ENCODE results near the gene C14orf119. TPM values are rescaled to one million over a fixed set of nuclear protein-coding genes. Genes with fewer than 3 reads are reported as not detected.

Gene C14orf119
- total RNA-seq, 2 experiments from 2014 or later: 46.0 to 47.0 TPM

DNA sequence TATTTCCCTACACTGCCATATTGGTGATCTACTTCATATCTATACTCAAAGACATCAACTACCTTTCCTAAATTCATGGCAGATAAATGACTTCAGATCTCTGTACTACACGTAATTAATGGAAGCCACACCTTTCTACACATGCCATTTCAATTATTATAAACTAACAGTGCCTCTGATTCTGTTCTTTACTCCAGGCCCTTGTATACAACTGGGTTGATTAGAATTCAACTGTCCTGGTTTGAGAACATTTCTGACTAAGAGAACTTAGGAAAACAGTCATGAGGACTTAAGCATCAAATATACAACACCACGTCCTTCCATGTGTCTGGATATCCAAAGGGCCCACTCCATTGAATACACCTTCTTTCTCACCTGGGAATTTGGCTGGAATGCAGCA, 2.2 kb upstream of the C14orf119 start:
- peaks cover 52% of the 10 kb centered on the region for H3K36me3 Mint-ChIP-seq (ENCODE audit: low read depth)
- H3K27me3 Mint-ChIP-seq (ENCODE audit: low read depth): no peaks in the 10 kb centered on the region
- no peak for DNase-seq
- ATAC-seq: no peak
- H3K27ac Mint-ChIP-seq: no peak overlapping the region
- no peaks in the 10 kb centered on the region for H3K9me3 Mint-ChIP-seq (ENCODE audit: insufficient read depth)
- CTCF ChIA-PET: interaction anchor here (1.2 to 8.6 kb wide), 6 partner anchors 16 to 164 kb away, joined by 3 to 85 read pairs (median 9); partner anchors contain the start of gene PRMT5
- H3K4me1 Mint-ChIP-seq (ENCODE audit: low read depth): peaks cover 30% of the 10 kb centered on the region
- POLR2A ChIA-PET: no interaction called here
- no peak overlapping the region for H3K4me3 Mint-ChIP-seq

DNA sequence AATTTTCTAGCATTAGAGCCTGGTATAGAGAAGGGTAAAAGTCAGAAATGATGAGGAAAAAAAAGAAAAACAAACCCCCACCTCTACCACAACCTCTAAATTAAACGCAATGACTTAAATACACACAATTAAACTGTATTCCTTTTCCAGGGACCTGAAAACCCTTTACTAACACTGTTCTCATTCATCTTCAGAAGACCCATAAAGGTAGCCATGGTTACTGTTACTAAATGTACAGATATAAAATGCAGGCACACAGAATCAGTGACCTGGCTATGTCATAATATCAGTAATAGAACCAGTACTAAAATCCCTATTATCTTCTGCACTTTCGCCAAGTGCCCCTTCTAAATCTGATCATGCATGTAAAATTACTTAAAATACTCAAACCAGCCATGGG, 1.8 kb upstream of the C14orf119 start:
- Mint-ChIP-seq H3K4me3 (no peak overlapping the region), H3K9me3 (ENCODE audit: insufficient read depth) (no peaks in the 10 kb centered on the region), H3K4me1 (ENCODE audit: low read depth) (peaks cover 30% of the 10 kb centered on the region), H3K27ac (no peak overlapping the region), H3K36me3 (ENCODE audit: low read depth) (peaks cover 53% of the 10 kb centered on the region), H3K27me3 (ENCODE audit: low read depth) (no peaks in the 10 kb centered on the region)
- CTCF ChIA-PET: interaction anchor here (2.2 to 5.2 kb wide), 7 partner anchors 15 to 164 kb away, joined by 11 to 96 read pairs (median 26); partner anchors contain the start of genes CDH24, CEBPE and PRMT5
- DNase-seq (no peak), ATAC-seq (no peak)
- POLR2A ChIA-PET: interaction anchor here (0.8 to 3.0 kb wide), 7 partner anchors 16 to 1068 kb away, joined by 3 to 28 read pairs (median 16); partner anchors contain the start of genes CEBPE, IRF9 and PABPN1

DNA sequence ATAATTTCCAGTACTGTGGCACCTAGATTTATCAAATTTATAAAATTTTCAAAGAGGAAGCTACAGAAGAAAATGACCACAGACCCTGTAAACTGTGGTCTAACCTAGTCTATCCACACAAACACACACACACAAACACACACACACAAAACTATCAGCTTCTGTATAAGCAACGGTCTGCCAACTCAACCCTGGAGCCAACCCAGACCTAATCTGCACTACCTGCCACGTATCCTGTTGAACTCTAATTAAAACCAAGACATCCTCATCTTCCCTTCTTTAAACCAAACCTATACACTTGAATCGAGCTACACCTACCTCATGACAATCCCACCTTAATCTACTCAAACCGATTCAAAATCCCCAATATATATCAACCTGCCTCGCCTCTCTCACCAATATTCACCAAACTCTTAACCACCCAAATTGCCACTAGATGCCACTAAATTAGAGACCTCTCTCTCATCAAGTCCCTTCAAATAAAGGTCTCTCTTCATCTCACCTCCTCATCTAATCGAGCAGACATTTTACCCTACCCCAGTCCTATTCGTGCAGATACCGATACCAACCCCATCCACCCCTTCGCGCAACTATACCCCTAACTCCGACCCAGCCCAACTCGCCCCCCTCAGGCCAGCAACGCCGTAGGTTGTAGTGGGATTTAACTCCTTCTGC, 1.2 kb upstream of the C14orf119 start:
- Mint-ChIP-seq H3K4me1 (ENCODE audit: low read depth) (peaks cover 31% of the 10 kb centered on the region), H3K27ac (no peak overlapping the region), H3K9me3 (ENCODE audit: insufficient read depth) (no peaks in the 10 kb centered on the region), H3K27me3 (ENCODE audit: low read depth) (no peaks in the 10 kb centered on the region), H3K4me3 (no peak overlapping the region), H3K36me3 (ENCODE audit: low read depth) (peaks cover 56% of the 10 kb centered on the region)
- no peak for DNase-seq
- ChIA-PET CTCF (interaction anchor here (0.8 to 5.2 kb wide), 20 partner anchors 16 to 524 kb away, joined by 3 to 96 read pairs (median 8); partner anchors contain the start of genes CDH24, CEBPE, HAUS4 and LRP10), POLR2A (interaction anchor here (0.8 to 3.0 kb wide), 16 partner anchors 15 to 1102 kb away, joined by 3 to 28 read pairs (median 6); partner anchors contain the start of genes CEBPE, HAUS4, IRF9 and PABPN1)
- no peak for ATAC-seq

DNA sequence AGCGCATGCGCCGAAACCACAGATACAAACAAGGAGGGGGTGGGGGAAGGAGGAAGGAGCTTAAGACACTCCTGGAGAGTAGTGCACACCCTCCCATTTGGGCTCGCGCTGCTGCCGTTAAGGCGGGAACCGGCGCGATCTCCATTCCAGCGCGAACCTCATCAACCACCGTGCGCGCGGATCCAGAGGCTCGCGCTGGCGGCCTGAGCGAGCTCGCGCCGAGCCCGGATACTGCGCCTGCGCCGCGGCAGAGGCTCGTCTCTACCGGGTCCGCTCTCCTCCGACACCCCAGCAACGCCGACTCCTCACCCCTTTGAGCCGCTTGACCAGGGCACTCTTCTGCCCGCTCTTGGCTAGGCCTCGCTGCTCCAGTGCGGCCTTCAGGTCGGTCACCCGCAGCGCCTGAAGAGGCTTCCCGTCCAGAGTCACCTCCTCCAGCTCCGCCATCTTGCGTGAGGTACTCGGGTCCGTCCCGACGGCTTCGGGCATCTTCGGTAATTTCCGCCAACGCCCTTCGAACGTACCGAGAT, 574 bp upstream of the C14orf119 start, which contains the start of gene ACIN1:
TSS of gene ACIN1 (minus strand) at position 471 of the 530 bp plus-strand sequence. CDS start at position 447, 24 bp downstream.
- H3K27ac Mint-ChIP-seq: no peak within 1 kb of the TSS
- H3K4me3 Mint-ChIP-seq: no peak within 1 kb of the TSS
- peak; percentile 58 for ATAC-seq
- no peaks in the 10 kb centered on the region for H3K27me3 Mint-ChIP-seq (ENCODE audit: low read depth)
- ChIA-PET CTCF (interaction anchor here (0.7 to 5.2 kb wide), 27 partner anchors 10 to 525 kb away, joined by 3 to 96 read pairs (median 5); partner anchors contain the start of genes AJUBA, CDH24, CEBPE and HAUS4), POLR2A (interaction anchor here (0.6 to 3.0 kb wide), 21 partner anchors 14 to 1101 kb away, joined by 3 to 28 read pairs (median 5); partner anchors contain the start of genes CEBPE, HAUS4, IRF9 and PABPN1)
- DNase-seq: peak; percentile 86
- H3K36me3 Mint-ChIP-seq (ENCODE audit: low read depth): peaks cover 52% of the 10 kb centered on the region
- H3K4me1 Mint-ChIP-seq (ENCODE audit: low read depth): peaks cover 33% of the 10 kb centered on the region
- H3K9me3 Mint-ChIP-seq (ENCODE audit: insufficient read depth): no peaks in the 10 kb centered on the region

DNA sequence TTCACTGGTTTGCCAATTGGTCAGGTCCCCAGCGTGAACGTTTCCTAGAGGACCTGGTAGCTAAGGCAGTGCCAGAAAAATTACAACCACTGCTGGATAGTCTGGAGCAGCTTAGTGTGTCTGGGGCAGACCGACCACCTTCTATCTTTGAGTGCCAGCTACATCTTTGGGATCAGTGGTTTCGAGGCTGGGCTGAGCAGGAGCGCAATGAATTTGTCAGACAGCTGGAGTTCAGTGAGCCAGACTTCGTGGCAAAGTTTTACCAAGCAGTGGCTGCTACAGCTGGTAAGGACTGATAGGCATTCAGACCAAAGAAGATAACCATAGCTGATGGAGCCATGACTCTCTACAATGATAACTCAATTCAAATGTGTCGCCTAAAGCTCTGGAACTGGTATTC, 2.5 kb downstream of the C14orf119 start:
- ATAC-seq (no peak), DNase-seq (no peak)
- no peaks in the 10 kb centered on the region for H3K9me3 Mint-ChIP-seq (ENCODE audit: insufficient read depth)
- H3K4me3 Mint-ChIP-seq: no peak overlapping the region
- POLR2A ChIA-PET: no interaction called here
- peaks cover 29% of the 10 kb centered on the region for H3K4me1 Mint-ChIP-seq (ENCODE audit: low read depth)
- H3K27ac Mint-ChIP-seq: no peak overlapping the region
- H3K36me3 Mint-ChIP-seq (ENCODE audit: low read depth): peaks cover 32% of the 10 kb centered on the region
- H3K27me3 Mint-ChIP-seq (ENCODE audit: low read depth): no peaks in the 10 kb centered on the region
- CTCF ChIA-PET: interaction anchor here (0.6 to 5.2 kb wide), 6 partner anchors 11 to 40 kb away, joined by 3 to 96 read pairs (median 4); no protein-coding TSS in a partner anchor

DNA sequence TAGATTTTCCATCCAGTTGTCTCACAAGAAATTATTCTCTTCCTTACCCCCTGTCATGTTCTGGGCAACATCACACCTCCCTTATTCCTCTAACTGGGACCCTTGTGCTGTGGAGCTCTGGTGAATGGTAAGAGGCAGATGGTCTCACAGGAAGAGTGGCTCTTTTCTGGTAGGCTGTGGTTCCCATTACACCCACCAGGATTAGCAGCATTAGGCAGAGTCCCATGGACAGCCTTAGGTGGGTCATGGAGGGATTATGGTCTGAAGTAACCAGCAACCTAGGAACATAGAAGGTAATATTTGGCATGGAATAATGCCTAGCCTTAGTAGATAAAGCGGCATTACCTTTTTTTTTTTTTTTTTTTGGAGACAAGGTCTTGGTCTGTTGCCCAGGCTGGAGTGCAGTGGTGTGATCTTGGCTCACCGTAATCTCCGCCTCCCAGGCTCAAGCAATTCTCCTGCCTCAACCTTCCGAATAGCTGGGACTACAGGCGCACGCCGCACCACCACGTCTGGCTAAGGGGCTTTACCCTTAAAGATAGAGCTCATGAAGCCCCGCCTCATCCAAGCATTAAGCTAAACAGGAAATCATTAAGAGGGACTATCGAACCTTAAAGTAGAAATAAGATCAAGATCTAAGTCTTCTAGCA, 4.0 kb downstream of the C14orf119 start:
- H3K27ac Mint-ChIP-seq: no peak overlapping the region

DNA sequence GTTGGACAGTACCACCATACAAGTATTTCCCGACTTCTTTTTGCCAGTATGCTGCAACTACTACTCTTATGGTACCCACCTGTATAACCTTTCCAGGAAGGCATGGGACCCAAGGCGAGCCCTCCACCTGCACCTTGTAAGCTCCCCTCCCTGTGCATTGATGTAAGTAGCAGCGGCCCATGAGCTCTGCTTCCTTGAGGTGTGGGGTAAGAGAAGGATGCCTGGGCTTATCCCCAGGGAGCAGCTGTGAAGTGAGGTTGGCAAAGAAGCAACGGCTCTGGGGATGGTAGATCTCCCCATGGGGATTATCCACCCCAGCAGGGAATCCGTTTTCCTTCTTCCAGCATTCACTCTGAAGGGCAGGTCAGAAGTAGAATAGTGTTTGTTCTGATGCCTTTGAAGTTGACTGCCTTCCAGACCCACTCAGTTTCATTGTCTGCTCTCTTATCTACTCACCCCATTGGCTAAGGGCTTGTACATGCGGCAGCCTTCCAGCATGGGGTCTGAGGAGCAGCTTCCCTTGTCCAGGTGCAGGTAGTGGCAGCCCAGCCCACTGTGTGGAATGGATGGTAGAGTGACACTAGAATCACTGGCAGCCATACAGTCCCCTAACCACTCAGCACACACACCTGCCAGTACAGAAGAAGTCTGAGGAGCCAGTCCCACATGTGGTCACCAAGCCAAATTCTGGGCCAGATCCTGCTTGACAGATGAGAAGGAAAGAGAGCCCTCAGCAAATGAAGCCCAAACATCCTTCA, 6.1 kb downstream of the C14orf119 start:
- POLR2A ChIA-PET: no interaction called here
- Mint-ChIP-seq H3K9me3 (ENCODE audit: insufficient read depth) (no peaks in the 10 kb centered on the region), H3K4me3 (no peak overlapping the region), H3K36me3 (ENCODE audit: low read depth) (peaks cover 25% of the 10 kb centered on the region), H3K4me1 (ENCODE audit: low read depth) (peaks cover 17% of the 10 kb centered on the region), H3K27ac (no peak overlapping the region), H3K27me3 (ENCODE audit: low read depth) (no peaks in the 10 kb centered on the region)
- ATAC-seq (no peak), DNase-seq (no peak)
- CTCF ChIA-PET: interaction anchor here (1.1 to 3.3 kb wide), 4 partner anchors 19 to 106 kb away, joined by 3 to 16 read pairs (median 9); no protein-coding TSS in a partner anchor

More for the DNA sequence above, 4.0 kb downstream of the C14orf119 start:
- DNase-seq: no peak
- Mint-ChIP-seq H3K4me1 (ENCODE audit: low read depth) (peaks cover 20% of the 10 kb centered on the region), H3K9me3 (ENCODE audit: insufficient read depth) (no peaks in the 10 kb centered on the region), H3K4me3 (no peak overlapping the region), H3K36me3 (ENCODE audit: low read depth) (peaks cover 25% of the 10 kb centered on the region), H3K27me3 (ENCODE audit: low read depth) (no peaks in the 10 kb centered on the region)
- POLR2A ChIA-PET: interaction anchor here (0.7 kb wide), 1 partner anchor 19 kb away, joined by 3 read pairs; no protein-coding TSS in a partner anchor
- no peak for ATAC-seq
- CTCF ChIA-PET: interaction anchor here (0.9 to 2.1 kb wide), 4 partner anchors 9 to 87 kb away, joined by 3 to 7 read pairs (median 4); no protein-coding TSS in a partner anchor

DNA sequence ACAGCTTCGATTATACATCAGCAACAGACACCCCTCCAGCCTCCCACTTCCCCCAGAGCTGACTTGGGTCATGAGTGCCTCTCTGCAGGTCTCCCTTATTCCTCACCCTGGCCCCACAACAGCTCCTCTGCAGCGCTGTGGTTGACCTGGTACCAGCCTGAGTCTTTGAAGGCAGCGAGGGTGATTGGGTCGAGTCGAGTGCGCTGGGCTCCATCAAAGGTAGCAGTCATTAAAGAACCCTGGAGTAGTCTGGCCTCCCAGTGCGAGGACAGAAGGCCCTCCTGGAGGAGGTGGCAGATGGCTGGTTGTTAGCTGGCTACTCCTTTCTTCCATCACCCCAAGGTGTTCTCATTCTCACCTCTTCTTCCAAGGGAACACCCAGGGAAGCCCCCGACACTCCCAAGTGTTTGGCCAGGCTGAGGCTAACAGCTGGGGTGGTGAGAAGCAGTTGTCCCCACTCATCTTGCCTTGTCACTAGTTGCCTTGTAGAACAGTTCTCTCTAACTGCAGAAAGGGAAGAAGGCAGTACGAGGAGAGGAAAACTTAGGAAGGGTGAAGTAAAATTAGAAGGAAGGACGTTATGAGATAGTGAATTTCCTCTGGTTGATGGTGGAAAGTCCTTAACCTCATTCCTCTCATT, 6.8 kb downstream of the C14orf119 start:
- Mint-ChIP-seq H3K36me3 (ENCODE audit: low read depth) (peaks cover 18% of the 10 kb centered on the region), H3K4me3 (no peak overlapping the region), H3K9me3 (ENCODE audit: insufficient read depth) (no peaks in the 10 kb centered on the region), H3K4me1 (ENCODE audit: low read depth) (peaks cover 10% of the 10 kb centered on the region), H3K27ac (no peak overlapping the region), H3K27me3 (ENCODE audit: low read depth) (no peaks in the 10 kb centered on the region)
- CTCF ChIA-PET: interaction anchor here (1.1 to 3.3 kb wide), 3 partner anchors 19 to 107 kb away, joined by 3 to 16 read pairs (median 11); no protein-coding TSS in a partner anchor
- ATAC-seq: no peak
- POLR2A ChIA-PET: no interaction called here
- DNase-seq: no peak

DNA sequence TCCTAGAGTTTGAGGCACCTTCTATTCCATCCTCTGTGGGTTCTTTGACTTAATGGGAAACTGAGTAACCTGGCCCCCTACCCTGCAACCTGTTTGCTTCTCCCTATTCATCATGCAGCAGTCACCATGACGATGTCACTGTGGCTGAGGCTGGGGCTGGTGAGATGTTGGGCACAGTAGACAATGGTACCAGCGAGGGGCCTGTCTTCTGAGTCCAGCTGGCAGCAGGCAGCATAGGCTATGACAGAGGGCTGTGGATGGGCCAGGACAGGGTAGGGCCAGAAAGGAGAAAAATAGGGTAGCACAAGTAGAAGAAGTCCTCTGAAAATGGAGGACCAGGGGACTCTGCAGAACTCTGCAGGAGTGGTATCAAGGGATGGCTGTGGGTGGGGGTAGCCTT, 7.5 kb downstream of the C14orf119 start:
- Mint-ChIP-seq H3K9me3 (ENCODE audit: insufficient read depth) (no peaks in the 10 kb centered on the region), H3K27me3 (ENCODE audit: low read depth) (no peaks in the 10 kb centered on the region), H3K27ac (no peak overlapping the region), H3K36me3 (ENCODE audit: low read depth) (peaks cover 11% of the 10 kb centered on the region), H3K4me1 (ENCODE audit: low read depth) (peaks cover 3% of the 10 kb centered on the region), H3K4me3 (no peak overlapping the region)
- ATAC-seq: no peak
- ChIA-PET POLR2A (interaction anchor here (0.7 kb wide), 1 partner anchor 565 kb away, joined by 3 read pairs; no protein-coding TSS in a partner anchor), CTCF (interaction anchor here (2.5 to 3.3 kb wide), 2 partner anchors 18 to 26 kb away, joined by 11 to 16 read pairs; no protein-coding TSS in a partner anchor)
- DNase-seq: no peak

DNA sequence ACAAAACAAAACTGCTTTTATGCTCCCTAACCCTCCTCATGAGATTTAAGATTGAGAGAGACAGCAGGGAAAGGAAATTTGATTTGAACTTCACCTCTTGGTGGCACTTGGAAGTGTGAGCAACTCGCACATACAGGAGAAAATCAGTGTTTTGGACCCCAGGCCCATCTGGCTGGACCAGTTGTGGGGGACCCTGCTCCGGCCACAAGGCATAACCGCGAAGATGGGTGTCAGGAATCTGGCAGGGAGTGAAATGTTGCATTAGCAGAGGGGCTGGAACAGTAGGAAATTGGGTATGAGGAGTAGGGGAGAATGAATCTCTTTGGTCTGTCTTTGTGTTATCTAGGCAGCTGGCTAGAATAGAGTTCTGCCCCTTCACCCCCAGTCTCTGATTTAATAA, 8.3 kb downstream of the C14orf119 start:
- Mint-ChIP-seq H3K4me1 (ENCODE audit: low read depth) (peaks cover 2% of the 10 kb centered on the region), H3K36me3 (ENCODE audit: low read depth) (peaks cover 4% of the 10 kb centered on the region), H3K9me3 (ENCODE audit: insufficient read depth) (no peaks in the 10 kb centered on the region), H3K27me3 (ENCODE audit: low read depth) (no peaks in the 10 kb centered on the region), H3K4me3 (no peak overlapping the region), H3K27ac (no peak overlapping the region)
- POLR2A ChIA-PET: interaction anchor here (0.7 kb wide), 1 partner anchor 565 kb away, joined by 3 read pairs; no protein-coding TSS in a partner anchor
- CTCF ChIA-PET: interaction anchor here (1.8 to 3.3 kb wide), 2 partner anchors 17 to 26 kb away, joined by 6 to 16 read pairs; no protein-coding TSS in a partner anchor
- ATAC-seq: no peak
- DNase-seq: no peak
